Measurements from ENCODE around the gene NPAS3. TPM values are rescaled to one million over a fixed set of nuclear protein-coding genes. Genes with fewer than 3 reads are reported as not detected.

The NPAS3 gene
- total and polyA plus RNA-seq, 8 donors: 0.09 to 0.79 (median 0.56) TPM

DNA sequence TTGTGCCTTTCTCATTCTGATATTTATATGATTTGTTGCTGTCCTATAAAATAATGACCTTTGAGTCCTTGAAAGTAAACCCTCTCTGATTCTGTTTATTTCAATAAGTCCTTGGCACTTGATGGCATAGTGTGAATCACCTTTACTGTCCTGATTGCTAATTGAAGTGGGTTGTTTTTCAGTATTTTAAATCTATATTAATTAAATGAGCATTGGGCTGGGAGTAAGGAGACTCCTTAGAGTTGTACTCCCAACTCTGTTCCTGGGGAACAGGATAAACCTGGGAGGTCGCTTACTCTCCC lies 776.5 kb downstream of the NPAS3 start:
- H3K4me1 ChIP-seq: no peaks in the 10 kb centered on the region
- no peak for ATAC-seq

DNA sequence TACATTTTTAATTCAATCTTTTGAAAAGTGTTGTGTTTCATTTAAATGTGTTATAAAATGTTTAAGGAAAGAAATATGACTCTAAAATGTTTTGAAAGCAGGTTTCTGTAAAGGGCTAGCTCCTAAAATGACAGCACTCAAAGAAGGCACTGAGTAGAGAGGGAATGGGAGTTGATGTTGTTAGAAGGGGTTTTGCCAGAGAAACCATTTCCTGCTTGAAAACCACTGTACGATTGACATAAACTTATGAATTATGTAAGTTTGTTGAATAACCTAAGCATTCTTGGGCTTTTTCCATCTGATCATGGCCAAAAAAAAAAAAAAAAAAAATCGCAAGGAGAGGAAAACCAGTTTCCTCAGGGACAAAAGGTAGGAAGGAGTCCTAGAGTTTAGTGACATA lies 778.2 kb downstream of the NPAS3 start:
- Histone ChIP-seq H3K27me3 (peaks cover 5 to 16% of the 10 kb centered on the region in 2 donors), H3K4me1 (no peaks in the 10 kb centered on the region), H3K9me3 (no peaks in the 10 kb centered on the region), H3K36me3 (no peaks in the 10 kb centered on the region), H3K4me3 (no peak overlapping the region), H3K27ac (no peak overlapping the region)
- intact Hi-C loops (cut with DNase I): no loop called here
- ATAC-seq (no peak), DNase-seq (no peak)
- TF ChIP-seq, protein P1, sequence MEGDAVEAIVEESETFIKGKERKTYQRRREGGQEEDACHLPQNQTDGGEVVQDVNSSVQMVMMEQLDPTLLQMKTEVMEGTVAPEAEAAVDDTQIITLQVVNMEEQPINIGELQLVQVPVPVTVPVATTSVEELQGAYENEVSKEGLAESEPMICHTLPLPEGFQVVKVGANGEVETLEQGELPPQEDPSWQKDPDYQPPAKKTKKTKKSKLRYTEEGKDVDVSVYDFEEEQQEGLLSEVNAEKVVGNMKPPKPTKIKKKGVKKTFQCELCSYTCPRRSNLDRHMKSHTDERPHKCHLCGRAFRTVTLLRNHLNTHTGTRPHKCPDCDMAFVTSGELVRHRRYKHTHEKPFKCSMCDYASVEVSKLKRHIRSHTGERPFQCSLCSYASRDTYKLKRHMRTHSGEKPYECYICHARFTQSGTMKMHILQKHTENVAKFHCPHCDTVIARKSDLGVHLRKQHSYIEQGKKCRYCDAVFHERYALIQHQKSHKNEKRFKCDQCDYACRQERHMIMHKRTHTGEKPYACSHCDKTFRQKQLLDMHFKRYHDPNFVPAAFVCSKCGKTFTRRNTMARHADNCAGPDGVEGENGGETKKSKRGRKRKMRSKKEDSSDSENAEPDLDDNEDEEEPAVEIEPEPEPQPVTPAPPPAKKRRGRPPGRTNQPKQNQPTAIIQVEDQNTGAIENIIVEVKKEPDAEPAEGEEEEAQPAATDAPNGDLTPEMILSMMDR (IDR thresholded peaks at IDR 0.05): no peak

More for the DNA sequence above, 776.5 kb downstream of the NPAS3 start:
- TF ChIP-seq, protein P1 (IDR thresholded peaks at IDR 0.05): no peak
- H3K36me3 ChIP-seq: no peaks in the 10 kb centered on the region
- no peaks in the 10 kb centered on the region for H3K9me3 ChIP-seq
- no peak for DNase-seq
- H3K27me3 ChIP-seq: peaks cover 5 to 32% of the 10 kb centered on the region in 2 donors
- no peak overlapping the region for H3K27ac ChIP-seq
- intact Hi-C loops (cut with DNase I): no loop called here
- H3K4me3 ChIP-seq: no peak overlapping the region

DNA sequence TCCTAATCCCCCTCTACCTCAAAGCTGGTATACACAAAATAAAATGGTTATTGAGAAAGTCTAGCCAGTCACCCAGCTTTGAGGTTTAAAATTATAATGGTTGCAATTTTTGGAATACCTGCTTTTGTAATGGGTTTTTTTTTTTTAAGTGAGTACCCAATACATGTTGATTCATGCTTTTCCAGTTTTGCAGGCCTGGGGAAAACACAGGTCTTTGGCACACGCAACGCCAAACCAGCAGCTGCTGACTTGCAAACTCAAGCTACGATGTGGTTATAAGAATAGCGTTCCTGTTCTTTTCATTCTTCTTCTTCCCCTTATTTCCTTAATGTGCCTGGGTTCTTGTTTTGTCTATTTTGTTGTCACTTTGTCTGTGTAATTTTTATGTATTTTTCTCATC lies 779.2 kb downstream of the NPAS3 start:
- intact Hi-C loops (cut with DNase I): no loop called here
- Histone ChIP-seq H3K27me3 (peaks cover 0 to 7% of the 10 kb centered on the region in 2 donors), H3K4me1 (no peaks in the 10 kb centered on the region), H3K27ac (no peak overlapping the region), H3K36me3 (no peaks in the 10 kb centered on the region), H3K4me3 (no peak overlapping the region), H3K9me3 (no peaks in the 10 kb centered on the region)
- TF ChIP-seq, protein P1 (IDR thresholded peaks at IDR 0.05): no peak
- DNase-seq (no peak), ATAC-seq (no peak)

DNA sequence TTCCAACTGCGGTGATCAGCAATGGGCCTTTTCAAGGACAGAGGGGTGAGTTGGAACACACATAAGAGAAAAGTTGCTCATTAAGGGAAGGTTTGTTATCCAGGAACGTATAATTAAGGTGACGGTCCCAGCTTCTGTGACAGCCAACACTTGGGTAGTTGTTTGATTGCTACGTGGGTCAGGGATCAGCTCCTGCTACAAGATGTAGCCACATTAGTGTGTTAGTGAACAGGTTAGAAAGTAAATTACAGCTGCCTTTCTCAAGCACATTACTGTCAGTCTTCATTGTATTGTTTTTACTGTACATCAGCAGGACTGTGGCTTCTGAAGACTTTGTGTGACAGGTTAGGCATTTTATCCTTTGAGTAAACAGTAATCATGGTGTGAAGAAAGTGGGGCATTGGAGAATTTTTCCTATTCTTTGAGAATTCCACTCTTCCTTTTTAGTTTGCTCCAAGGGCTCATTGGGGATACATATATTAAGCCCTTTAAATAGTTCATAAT lies 781.7 kb downstream of the NPAS3 start:
- H3K27ac ChIP-seq: no peak overlapping the region
- H3K4me3 ChIP-seq: no peak overlapping the region
- no peaks in the 10 kb centered on the region for H3K9me3 ChIP-seq
- DNase-seq: no peak
- ATAC-seq: no peak
- TF ChIP-seq, protein P1 (IDR thresholded peaks at IDR 0.05): no peak
- intact Hi-C loops (cut with DNase I): no loop called here
- H3K27me3 ChIP-seq: peaks cover 0 to 3% of the 10 kb centered on the region in 2 donors
- H3K36me3 ChIP-seq: no peaks in the 10 kb centered on the region
- no peaks in the 10 kb centered on the region for H3K4me1 ChIP-seq

DNA sequence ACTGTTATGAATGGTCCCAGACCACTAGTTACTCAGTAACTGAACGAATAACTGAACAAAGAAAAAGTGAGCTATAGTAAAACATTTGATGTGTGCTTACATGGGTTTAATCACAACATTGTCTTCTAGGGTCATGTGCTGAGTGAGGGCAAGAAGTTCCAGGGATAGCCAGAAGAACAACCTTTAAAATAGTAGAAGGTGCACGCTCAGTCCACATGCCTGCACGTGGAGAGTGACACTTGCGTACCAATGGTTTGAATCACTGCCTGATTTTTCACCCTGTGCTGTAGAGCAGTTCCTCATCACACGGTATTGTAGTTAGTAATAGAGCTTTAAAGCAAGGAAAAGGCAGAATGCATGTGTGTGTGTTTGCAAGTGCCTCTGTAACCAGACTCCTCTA lies 788.0 kb downstream of the NPAS3 start:
- H3K27ac ChIP-seq: no peak overlapping the region
- DNase-seq (no peak), ATAC-seq (no peak)
- TF ChIP-seq, protein P1 (IDR thresholded peaks at IDR 0.05): no peak
- H3K36me3 ChIP-seq: no peaks in the 10 kb centered on the region
- H3K4me1 ChIP-seq: no peaks in the 10 kb centered on the region
- peaks cover 0 to 3% of the 10 kb centered on the region in 2 donors for H3K27me3 ChIP-seq
- intact Hi-C loops (cut with DNase I): no loop called here
- no peaks in the 10 kb centered on the region for H3K9me3 ChIP-seq
- no peak overlapping the region for H3K4me3 ChIP-seq

Data from left lung (tissue), 10 donors.